ENCODE results near the gene NR1D2. TPM values are rescaled to one million over a fixed set of nuclear protein-coding genes. Genes with fewer than 3 reads are reported as not detected.

Gene NR1D2
- polyA plus RNA-seq, 1 donor: 14.1 TPM

GRCh38 chr3:23985747-23986544, 40.9 kb downstream of the NR1D2 start:
- Histone ChIP-seq H3K27me3 (ENCODE audit: control insufficient read depth, insufficient read depth, low read length) (no peaks in the 10 kb centered on the region), H3K4me1 (ENCODE audit: control insufficient read depth, insufficient read depth, low read length) (no peaks in the 10 kb centered on the region), H3K4me3 (ENCODE audit: low read length) (no peak overlapping the region), H3K27ac (ENCODE audit: low read length) (no peak overlapping the region), H3K36me3 (ENCODE audit: control insufficient read depth, insufficient read depth, low read length) (peaks cover 4% of the 10 kb centered on the region), H3K9me3 (ENCODE audit: control insufficient read depth, low read depth, low read length) (no peaks in the 10 kb centered on the region)
- whole genome bisulfite sequencing (ENCODE audit: insufficient coverage, low lambda C conversion rate): no CpG with 5 or more reads among the region's 1 CpG
- DNase-seq: no peak

- Histone ChIP-seq H3K4me1 (ENCODE audit: control insufficient read depth, insufficient read depth, low read length) (no peaks in the 10 kb centered on the region), H3K36me3 (ENCODE audit: control insufficient read depth, insufficient read depth, low read length) (no peaks in the 10 kb centered on the region), H3K4me3 (ENCODE audit: low read length) (no peak overlapping the region), H3K27ac (ENCODE audit: low read length) (no peak overlapping the region), H3K9me3 (ENCODE audit: control insufficient read depth, low read depth, low read length) (no peaks in the 10 kb centered on the region), H3K27me3 (ENCODE audit: control insufficient read depth, insufficient read depth, low read length) (no peaks in the 10 kb centered on the region)
- WGBS (ENCODE audit: insufficient coverage, low lambda C conversion rate): 56% methylated on average over 3 of the region's 8 CpGs
- no peak for DNase-seq
Measured at GRCh38 chr3:23987356-23987755, 42.3 kb downstream of the NR1D2 start.

GRCh38 chr3:23991306-23991682, 46.2 kb downstream of the NR1D2 start:
- 100% methylated on average over 1 of the region's 3 CpGs for WGBS (ENCODE audit: insufficient coverage, low lambda C conversion rate)
- H3K27me3 ChIP-seq (ENCODE audit: control insufficient read depth, insufficient read depth, low read length): no peaks in the 10 kb centered on the region
- H3K27ac ChIP-seq (ENCODE audit: low read length): peak overlapping the region; percentile 17
- H3K36me3 ChIP-seq (ENCODE audit: control insufficient read depth, insufficient read depth, low read length): no peaks in the 10 kb centered on the region
- H3K4me1 ChIP-seq (ENCODE audit: control insufficient read depth, insufficient read depth, low read length): no peaks in the 10 kb centered on the region
- H3K9me3 ChIP-seq (ENCODE audit: control insufficient read depth, low read depth, low read length): no peaks in the 10 kb centered on the region
- no peak overlapping the region for H3K4me3 ChIP-seq (ENCODE audit: low read length)
- no peak for DNase-seq

GRCh38 chr3:23991683-23992628, 46.9 kb downstream of the NR1D2 start:
- Histone ChIP-seq H3K4me3 (ENCODE audit: low read length) (no peak overlapping the region), H3K27me3 (ENCODE audit: control insufficient read depth, insufficient read depth, low read length) (no peaks in the 10 kb centered on the region), H3K9me3 (ENCODE audit: control insufficient read depth, low read depth, low read length) (no peaks in the 10 kb centered on the region), H3K36me3 (ENCODE audit: control insufficient read depth, insufficient read depth, low read length) (no peaks in the 10 kb centered on the region), H3K4me1 (ENCODE audit: control insufficient read depth, insufficient read depth, low read length) (no peaks in the 10 kb centered on the region), H3K27ac (ENCODE audit: low read length) (peak overlapping the region; percentile 25)
- peak in 1 of 2 donors; percentile 22 for DNase-seq
- WGBS (ENCODE audit: insufficient coverage, low lambda C conversion rate): no CpG with 5 or more reads among the region's 9 CpGs

GRCh38 chr3:23993556-23994243, 48.6 kb downstream of the NR1D2 start:
- Histone ChIP-seq H3K27ac (ENCODE audit: low read length) (no peak overlapping the region), H3K4me1 (ENCODE audit: control insufficient read depth, insufficient read depth, low read length) (no peaks in the 10 kb centered on the region), H3K9me3 (ENCODE audit: control insufficient read depth, low read depth, low read length) (no peaks in the 10 kb centered on the region), H3K4me3 (ENCODE audit: low read length) (no peak overlapping the region), H3K27me3 (ENCODE audit: control insufficient read depth, insufficient read depth, low read length) (no peaks in the 10 kb centered on the region), H3K36me3 (ENCODE audit: control insufficient read depth, insufficient read depth, low read length) (no peaks in the 10 kb centered on the region)
- no peak for DNase-seq
- WGBS (ENCODE audit: insufficient coverage, low lambda C conversion rate): 83% methylated on average over 1 of the region's 5 CpGs

GRCh38 chr3:23994244-23994569, 49.1 kb downstream of the NR1D2 start:
- no peak overlapping the region for H3K4me3 ChIP-seq (ENCODE audit: low read length)
- DNase-seq: no peak
- H3K27me3 ChIP-seq (ENCODE audit: control insufficient read depth, insufficient read depth, low read length): no peaks in the 10 kb centered on the region
- WGBS (ENCODE audit: insufficient coverage, low lambda C conversion rate): no CpG with 5 or more reads among the region's 4 CpGs
- no peaks in the 10 kb centered on the region for H3K9me3 ChIP-seq (ENCODE audit: control insufficient read depth, low read depth, low read length)
- no peaks in the 10 kb centered on the region for H3K4me1 ChIP-seq (ENCODE audit: control insufficient read depth, insufficient read depth, low read length)
- no peak overlapping the region for H3K27ac ChIP-seq (ENCODE audit: low read length)
- no peaks in the 10 kb centered on the region for H3K36me3 ChIP-seq (ENCODE audit: control insufficient read depth, insufficient read depth, low read length)

- no peaks in the 10 kb centered on the region for H3K36me3 ChIP-seq (ENCODE audit: control insufficient read depth, insufficient read depth, low read length)
- DNase-seq: no peak
- no peaks in the 10 kb centered on the region for H3K4me1 ChIP-seq (ENCODE audit: control insufficient read depth, insufficient read depth, low read length)
- no CpG with 5 or more reads among the region's 2 CpGs for WGBS (ENCODE audit: insufficient coverage, low lambda C conversion rate)
- no peaks in the 10 kb centered on the region for H3K9me3 ChIP-seq (ENCODE audit: control insufficient read depth, low read depth, low read length)
- no peak overlapping the region for H3K4me3 ChIP-seq (ENCODE audit: low read length)
- H3K27ac ChIP-seq (ENCODE audit: low read length): no peak overlapping the region
- no peaks in the 10 kb centered on the region for H3K27me3 ChIP-seq (ENCODE audit: control insufficient read depth, insufficient read depth, low read length)
Measured at GRCh38 chr3:23995219-23995618, 50.1 kb downstream of the NR1D2 start.

- WGBS (ENCODE audit: insufficient coverage, low lambda C conversion rate): 100% methylated on average over 1 of the region's 3 CpGs
Measured at GRCh38 chr3:23996095-23996524, 51.0 kb downstream of the NR1D2 start.

GRCh38 chr3:23999012-23999641, 54.0 kb downstream of the NR1D2 start:
- Histone ChIP-seq H3K36me3 (ENCODE audit: control insufficient read depth, insufficient read depth, low read length) (no peaks in the 10 kb centered on the region), H3K4me1 (ENCODE audit: control insufficient read depth, insufficient read depth, low read length) (no peaks in the 10 kb centered on the region), H3K9me3 (ENCODE audit: control insufficient read depth, low read depth, low read length) (no peaks in the 10 kb centered on the region), H3K4me3 (ENCODE audit: low read length) (no peak overlapping the region), H3K27ac (ENCODE audit: low read length) (no peak overlapping the region), H3K27me3 (ENCODE audit: control insufficient read depth, insufficient read depth, low read length) (no peaks in the 10 kb centered on the region)
- WGBS (ENCODE audit: insufficient coverage, low lambda C conversion rate): 17% methylated on average over 1 of the region's 5 CpGs
- DNase-seq: peak; percentile 26 to 31

More at GRCh38 chr3:23996095-23996524, 51.0 kb downstream of the NR1D2 start:
- H3K27me3 ChIP-seq (ENCODE audit: control insufficient read depth, insufficient read depth, low read length): no peaks in the 10 kb centered on the region
- H3K9me3 ChIP-seq (ENCODE audit: control insufficient read depth, low read depth, low read length): no peaks in the 10 kb centered on the region
- H3K36me3 ChIP-seq (ENCODE audit: control insufficient read depth, insufficient read depth, low read length): no peaks in the 10 kb centered on the region
- no peak for DNase-seq
- H3K27ac ChIP-seq (ENCODE audit: low read length): no peak overlapping the region
- no peak overlapping the region for H3K4me3 ChIP-seq (ENCODE audit: low read length)
- no peaks in the 10 kb centered on the region for H3K4me1 ChIP-seq (ENCODE audit: control insufficient read depth, insufficient read depth, low read length)

GRCh38 chr3:24002129-24002528, 57.0 kb downstream of the NR1D2 start:
- H3K36me3 ChIP-seq (ENCODE audit: control insufficient read depth, insufficient read depth, low read length): no peaks in the 10 kb centered on the region
- DNase-seq: no peak
- no peaks in the 10 kb centered on the region for H3K4me1 ChIP-seq (ENCODE audit: control insufficient read depth, insufficient read depth, low read length)
- H3K27me3 ChIP-seq (ENCODE audit: control insufficient read depth, insufficient read depth, low read length): no peaks in the 10 kb centered on the region
- no CpG with 5 or more reads among the region's 4 CpGs for WGBS (ENCODE audit: insufficient coverage, low lambda C conversion rate)
- H3K4me3 ChIP-seq (ENCODE audit: low read length): no peak overlapping the region
- H3K27ac ChIP-seq (ENCODE audit: low read length): no peak overlapping the region
- no peaks in the 10 kb centered on the region for H3K9me3 ChIP-seq (ENCODE audit: control insufficient read depth, low read depth, low read length)
